IPS-20b (cell line): ENCODE measurements around the gene CHAF1B.
"Not testable (repeated sequence)": the region's sequence is repeated elsewhere in the genome, so short reads cannot be mapped to it uniquely, and the experiment has no call there.

ENCODE experiments used
- H3K27ac ChIP-seq: one replicate; pipeline ENCODE4 v1.5.1; 2013; ENCODE audit warnings: low read length
- H3K27me3 ChIP-seq: 2 replicates; pipeline ENCODE4 v1.6.1; 2013; ENCODE audit warnings: mild to moderate bottlenecking, low read length, inconsistent platforms; ENCODE audit not compliant: insufficient read depth
- H3K36me3 ChIP-seq: 2 replicates; pipeline ENCODE4 v1.6.1; 2013; ENCODE audit warnings: low read depth, mild to moderate bottlenecking, inconsistent platforms, low read length, moderate library complexity; ENCODE audit not compliant: insufficient read depth
- H3K4me1 ChIP-seq: 2 replicates; pipeline ENCODE4 v1.6.1; 2013; ENCODE audit warnings: mild to moderate bottlenecking, control low read depth, inconsistent platforms, low read length, moderate library complexity; ENCODE audit not compliant: insufficient read depth
- H3K4me3 ChIP-seq: 2 replicates; pipeline ENCODE4 v1.5.1; 2013; ENCODE audit warnings: mild to moderate bottlenecking, low read length, inconsistent platforms
- H3K9ac ChIP-seq: 2 replicates; pipeline ENCODE4 v1.6.1; 2013; ENCODE audit warnings: low read depth, mild to moderate bottlenecking, inconsistent platforms, low read length, moderate library complexity
- H3K9me3 ChIP-seq: 2 replicates; pipeline ENCODE4 v1.6.1; 2013; ENCODE audit warnings: mild to moderate bottlenecking, low read depth, low read length, inconsistent platforms; ENCODE audit not compliant: insufficient read depth

The CHAF1B gene

DNA sequence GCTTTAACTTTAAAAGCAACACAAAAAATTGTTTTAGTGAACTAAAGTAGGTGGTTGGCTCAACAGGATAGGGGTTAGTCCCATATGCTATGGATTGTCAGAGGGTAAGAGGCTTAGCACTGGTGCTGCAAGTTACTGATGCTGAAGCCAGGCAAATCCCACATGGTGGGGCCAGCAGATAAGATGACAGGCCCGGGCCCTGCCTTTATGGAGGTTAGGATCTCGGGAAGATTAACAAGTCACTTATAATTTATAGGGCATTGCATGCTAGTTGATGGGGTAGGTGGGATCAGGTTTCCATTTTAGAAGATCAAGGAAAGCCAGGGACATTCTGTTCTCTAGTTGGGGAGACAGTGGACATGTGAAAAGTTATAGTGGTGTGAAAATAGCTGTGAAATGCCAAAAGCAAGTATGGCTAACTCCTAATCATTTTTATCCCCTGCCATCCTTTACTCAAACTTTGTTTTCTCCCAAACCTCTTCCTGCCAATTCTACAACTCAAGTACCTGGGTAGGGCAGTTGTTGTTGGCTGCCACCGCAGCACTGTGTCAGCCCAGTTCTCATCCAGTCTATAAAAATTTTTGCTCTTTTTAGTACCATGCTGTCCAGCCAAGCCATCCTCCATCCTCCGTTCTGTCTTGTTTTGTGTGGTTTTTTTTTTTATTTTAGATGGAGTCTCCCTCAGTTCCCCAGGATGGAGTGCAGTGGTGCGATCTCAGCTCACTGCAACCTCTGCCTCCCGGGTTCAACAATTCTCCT is 10.3 kb downstream of the CHAF1B start:
- Histone ChIP-seq H3K27ac (no peak overlapping the region), H3K9me3 (no peaks in the 10 kb centered on the region), H3K27me3 (no peaks in the 10 kb centered on the region), H3K4me3 (no peak overlapping the region), H3K36me3 (peaks cover 65% of the 10 kb centered on the region), H3K4me1 (no peaks in the 10 kb centered on the region), H3K9ac (no peak overlapping the region)

DNA sequence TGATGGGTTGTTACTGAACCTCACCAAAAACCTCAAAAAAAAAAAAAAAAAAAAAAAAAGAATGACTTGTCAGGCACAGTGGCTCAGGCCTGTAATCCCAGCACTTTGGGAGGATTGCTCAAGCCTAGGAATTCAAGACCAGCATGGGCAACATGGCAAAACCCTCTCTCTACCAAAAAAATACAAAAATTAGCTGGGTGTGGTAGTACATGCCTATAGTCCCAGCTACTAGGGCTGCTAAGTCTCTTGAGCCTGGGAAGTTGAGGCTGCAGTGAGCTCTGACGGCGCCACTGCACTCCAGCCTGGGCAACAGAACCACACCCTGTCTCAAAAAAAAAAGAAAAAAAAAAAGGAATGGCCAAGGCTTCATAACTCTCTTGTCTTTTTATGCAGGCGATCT is 11.1 kb downstream of the CHAF1B start:
- Histone ChIP-seq H3K4me3 (no peak overlapping the region), H3K27me3 (no peaks in the 10 kb centered on the region), H3K9me3 (no peaks in the 10 kb centered on the region), H3K9ac (no peak overlapping the region), H3K4me1 (no peaks in the 10 kb centered on the region), H3K27ac (no peak overlapping the region), H3K36me3 (peaks cover 61% of the 10 kb centered on the region)

DNA sequence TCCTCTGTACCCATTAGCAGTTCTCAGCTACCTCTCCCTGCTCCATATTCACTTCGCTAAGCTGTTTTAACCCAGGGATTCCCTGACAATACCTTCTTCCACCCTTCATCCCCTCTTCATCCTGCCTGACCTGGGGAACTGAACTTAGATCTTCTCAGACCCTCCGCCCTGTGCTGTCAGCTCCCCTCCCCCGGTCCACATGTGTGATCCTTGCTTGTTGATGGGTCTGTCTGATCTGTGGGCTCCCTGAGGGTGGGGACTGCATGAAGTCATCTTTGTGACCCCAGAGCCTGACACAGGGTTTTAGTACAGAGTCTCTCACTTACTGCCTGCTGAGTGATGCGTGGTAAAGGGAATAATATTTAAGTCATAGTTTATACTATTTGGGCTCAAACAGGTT is 11.8 kb downstream of the CHAF1B start:
- Histone ChIP-seq H3K27ac (no peak overlapping the region), H3K9ac (no peak overlapping the region), H3K27me3 (no peaks in the 10 kb centered on the region), H3K4me1 (no peaks in the 10 kb centered on the region), H3K4me3 (no peak overlapping the region), H3K9me3 (no peaks in the 10 kb centered on the region), H3K36me3 (peaks cover 60% of the 10 kb centered on the region)

DNA sequence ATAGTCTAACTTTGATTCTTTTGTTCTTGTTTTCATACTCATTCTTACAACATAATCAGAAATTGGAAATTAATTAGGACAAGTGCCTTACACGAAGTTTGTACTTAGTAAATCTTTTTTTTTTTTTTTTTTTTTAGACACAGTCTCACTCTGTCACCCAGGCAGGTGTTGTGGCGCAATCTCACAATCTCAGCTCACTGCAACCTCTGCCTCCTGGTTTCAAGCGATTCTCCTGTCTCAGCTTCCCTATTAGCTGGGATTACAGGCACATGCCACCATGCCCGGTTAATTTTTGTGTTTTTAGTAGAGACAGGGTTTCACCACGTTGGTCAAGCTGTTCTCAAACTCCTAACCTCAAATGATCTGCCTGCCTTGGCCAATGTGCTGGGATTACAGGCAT is 12.4 kb downstream of the CHAF1B start:
- Histone ChIP-seq H3K9ac (no peak overlapping the region), H3K4me1 (no peaks in the 10 kb centered on the region), H3K27me3 (no peaks in the 10 kb centered on the region), H3K27ac (no peak overlapping the region), H3K36me3 (peaks cover 67% of the 10 kb centered on the region), H3K4me3 (no peak overlapping the region), H3K9me3 (no peaks in the 10 kb centered on the region)

DNA sequence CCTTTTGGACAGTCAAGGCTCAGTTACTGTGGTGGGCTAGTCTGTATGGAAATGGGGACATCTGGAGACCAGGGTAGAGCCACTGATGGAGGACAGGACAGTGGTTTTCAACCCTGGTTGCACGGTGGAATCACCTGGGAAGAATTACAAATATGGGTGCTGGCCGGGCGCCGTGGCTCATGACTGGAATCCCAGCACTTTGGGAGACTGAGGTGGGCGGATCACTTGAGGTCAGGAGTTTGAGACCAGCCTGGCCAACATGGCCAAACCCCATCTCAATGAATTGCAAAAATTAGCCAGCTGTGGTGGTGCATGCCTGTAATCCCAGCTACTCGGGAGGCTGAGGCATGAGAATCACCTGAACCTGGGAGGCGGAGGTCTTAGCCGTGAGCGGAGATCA is 14.5 kb downstream of the CHAF1B start:
- not testable (repeated sequence) for H3K27me3 ChIP-seq, H3K4me3 ChIP-seq, H3K27ac ChIP-seq, H3K4me1 ChIP-seq, H3K9ac ChIP-seq, H3K9me3 ChIP-seq
- peaks cover 68% of the 10 kb centered on the region for H3K36me3 ChIP-seq

DNA sequence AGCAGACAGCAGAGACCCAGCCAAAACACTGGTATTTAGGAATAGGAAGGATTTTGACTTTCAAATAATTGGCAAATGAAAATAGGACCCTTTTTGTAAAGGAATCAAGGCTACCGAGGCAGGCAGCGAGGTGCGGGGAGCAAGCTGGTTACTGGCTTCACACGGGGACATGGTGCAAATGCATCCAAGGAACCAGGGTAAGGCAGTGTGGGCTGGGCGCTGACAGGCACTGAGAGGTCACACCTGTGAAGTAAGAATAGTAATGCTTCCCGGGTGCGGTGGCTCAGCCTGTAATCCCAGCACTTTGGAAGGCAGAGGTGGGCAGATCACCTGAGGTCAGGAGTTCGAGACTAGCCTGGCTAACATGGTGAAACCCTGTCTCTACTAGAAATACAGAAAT is 15.5 kb downstream of the CHAF1B start:
- Histone ChIP-seq H3K9ac (no peak overlapping the region), H3K27me3 (no peaks in the 10 kb centered on the region), H3K9me3 (no peaks in the 10 kb centered on the region), H3K36me3 (peaks cover 67% of the 10 kb centered on the region), H3K4me3 (no peak overlapping the region), H3K27ac (no peak overlapping the region), H3K4me1 (no peaks in the 10 kb centered on the region)

DNA sequence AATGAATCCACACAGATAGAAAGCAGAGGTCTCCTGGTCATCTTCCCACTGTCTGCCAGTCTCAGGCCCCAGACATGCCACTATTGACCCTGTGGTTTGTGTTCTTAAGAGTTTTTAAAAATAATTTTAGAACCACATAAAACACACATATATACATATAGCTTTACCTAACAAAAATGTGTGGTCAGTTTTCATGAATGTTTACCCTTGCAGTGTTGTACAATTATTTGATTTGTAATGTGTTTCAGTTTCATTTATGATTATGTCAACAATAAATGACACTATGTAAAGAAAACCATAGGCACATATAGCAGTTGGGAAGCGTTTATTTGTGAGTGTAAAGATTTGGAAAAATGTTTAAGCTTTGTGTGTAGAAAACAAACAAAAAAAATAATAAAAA is 17.1 kb downstream of the CHAF1B start:
- H3K36me3 ChIP-seq: peaks cover 62% of the 10 kb centered on the region
- no peaks in the 10 kb centered on the region for H3K27me3 ChIP-seq

DNA sequence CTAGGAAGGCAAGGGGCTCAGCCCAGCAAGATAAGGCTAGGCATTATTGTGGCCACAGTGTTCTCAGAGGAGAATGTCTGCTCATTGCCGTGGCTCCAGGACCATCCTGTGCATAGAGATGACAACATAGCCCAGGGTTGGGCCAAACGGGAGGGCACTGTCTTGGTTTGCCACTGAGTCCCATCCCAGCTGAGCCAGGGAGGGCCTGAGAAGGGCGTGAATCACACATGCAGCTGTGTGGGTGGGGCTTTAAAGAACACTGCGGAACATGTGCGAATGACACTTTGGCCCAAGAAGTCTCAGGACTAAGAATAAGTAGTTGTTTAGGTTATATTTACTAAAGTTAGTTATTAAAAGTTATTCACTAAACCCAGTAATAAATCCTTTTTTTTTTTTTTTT is 18.5 kb downstream of the CHAF1B start:
- Histone ChIP-seq H3K4me1 (no peaks in the 10 kb centered on the region), H3K4me3 (no peak overlapping the region), H3K9ac (no peak overlapping the region), H3K27ac (no peak overlapping the region), H3K9me3 (no peaks in the 10 kb centered on the region), H3K36me3 (peaks cover 57% of the 10 kb centered on the region), H3K27me3 (no peaks in the 10 kb centered on the region)

More for the DNA sequence above, 17.1 kb downstream of the CHAF1B start:
- Histone ChIP-seq H3K4me3 (no peak overlapping the region), H3K4me1 (no peaks in the 10 kb centered on the region), H3K27ac (no peak overlapping the region), H3K9me3 (no peaks in the 10 kb centered on the region), H3K9ac (no peak overlapping the region)

DNA sequence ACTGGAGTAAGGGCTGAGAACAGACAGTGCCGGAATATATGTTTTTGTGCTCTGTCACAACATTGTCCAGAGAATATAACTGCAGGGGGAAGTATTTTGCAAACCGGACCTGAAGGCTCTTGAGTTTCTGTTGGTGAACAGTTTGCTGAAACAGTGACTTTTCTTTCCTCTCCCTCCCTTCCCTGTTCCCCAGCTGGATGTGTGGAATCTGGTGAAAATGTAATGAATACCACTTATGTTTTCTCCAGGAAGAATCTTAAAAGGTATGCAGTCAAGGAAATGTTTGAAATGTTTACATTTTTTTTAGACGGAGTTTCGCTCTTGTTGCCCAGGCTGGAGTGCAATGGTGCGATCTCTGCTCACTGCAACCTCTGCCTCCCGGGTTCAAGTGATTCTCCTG is 23.4 kb downstream of the CHAF1B start:
- H3K27me3 ChIP-seq: no peaks in the 10 kb centered on the region
- peaks cover 59% of the 10 kb centered on the region for H3K36me3 ChIP-seq
- no peak overlapping the region for H3K27ac ChIP-seq
- H3K9ac ChIP-seq: no peak overlapping the region
- no peak overlapping the region for H3K4me3 ChIP-seq
- no peaks in the 10 kb centered on the region for H3K4me1 ChIP-seq
- H3K9me3 ChIP-seq: no peaks in the 10 kb centered on the region

DNA sequence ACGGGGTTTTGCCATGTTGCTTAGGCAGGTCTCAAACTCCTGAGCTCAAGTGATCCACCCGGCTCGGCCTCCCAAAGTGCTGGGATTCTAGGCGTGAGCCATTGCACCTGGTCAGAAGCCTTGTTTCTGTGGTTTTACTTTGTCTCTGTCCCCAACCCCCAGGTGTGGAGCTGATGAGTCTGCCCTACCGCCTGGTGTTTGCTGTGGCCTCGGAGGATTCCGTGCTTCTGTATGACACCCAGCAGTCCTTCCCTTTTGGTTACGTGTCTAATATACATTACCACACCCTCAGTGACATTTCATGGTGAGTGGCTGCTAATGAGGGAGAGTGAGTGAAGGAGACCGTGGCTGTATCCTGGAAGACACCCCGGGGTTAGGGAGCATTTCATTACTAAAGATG is 26.1 kb downstream of the CHAF1B start:
- H3K27ac ChIP-seq: no peak overlapping the region
- no peaks in the 10 kb centered on the region for H3K27me3 ChIP-seq
- H3K4me3 ChIP-seq: no peak overlapping the region
- peaks cover 5% of the 10 kb centered on the region; the same call in 1 of the 2 replicates for H3K4me1 ChIP-seq
- no peaks in the 10 kb centered on the region for H3K9me3 ChIP-seq
- peaks cover 60% of the 10 kb centered on the region for H3K36me3 ChIP-seq
- no peak overlapping the region for H3K9ac ChIP-seq

DNA sequence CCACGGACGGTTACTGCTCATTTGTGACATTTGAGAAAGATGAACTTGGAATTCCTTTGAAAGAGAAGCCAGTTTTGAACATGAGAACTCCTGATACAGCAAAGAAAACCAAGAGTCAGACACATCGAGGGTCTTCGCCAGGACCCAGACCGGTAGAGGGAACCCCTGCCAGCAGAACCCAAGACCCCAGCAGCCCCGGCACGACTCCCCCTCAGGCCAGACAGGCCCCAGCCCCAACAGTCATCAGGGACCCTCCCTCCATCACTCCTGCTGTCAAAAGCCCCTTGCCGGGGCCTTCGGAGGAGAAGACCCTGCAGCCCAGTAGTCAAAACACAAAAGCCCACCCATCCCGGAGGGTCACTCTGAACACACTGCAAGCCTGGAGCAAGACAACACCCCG is 27.7 kb downstream of the CHAF1B start:
- no peak overlapping the region for H3K4me3 ChIP-seq
- H3K27me3 ChIP-seq: no peaks in the 10 kb centered on the region
- no peaks in the 10 kb centered on the region for H3K9me3 ChIP-seq
- no peak overlapping the region for H3K9ac ChIP-seq
- H3K27ac ChIP-seq: no peak overlapping the region
- H3K36me3 ChIP-seq: peaks cover 61% of the 10 kb centered on the region
- peaks cover 5% of the 10 kb centered on the region; the same call in 1 of the 2 replicates for H3K4me1 ChIP-seq

DNA sequence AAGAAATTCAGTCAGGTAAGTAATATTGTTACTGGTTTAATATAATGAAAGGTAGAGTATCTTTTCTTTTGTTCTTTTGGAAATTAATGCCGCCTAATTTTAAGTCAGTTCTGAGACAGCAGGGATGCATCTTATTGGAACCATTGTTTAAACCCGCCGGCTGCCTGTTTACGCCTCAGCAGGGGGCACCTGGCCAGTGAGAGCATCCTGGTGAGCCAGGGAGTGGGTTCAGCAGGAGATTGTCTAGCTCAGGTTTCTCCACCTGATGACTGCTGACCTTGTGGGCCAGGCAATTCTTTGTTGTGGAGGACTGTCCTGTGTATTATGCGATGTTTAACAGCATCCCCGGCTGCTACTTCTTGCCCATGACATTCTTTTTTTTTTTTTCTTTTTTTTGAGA is 30.2 kb downstream of the CHAF1B start:
- no peaks in the 10 kb centered on the region for H3K27me3 ChIP-seq
- H3K36me3 ChIP-seq: peaks cover 49% of the 10 kb centered on the region
- H3K27ac ChIP-seq: no peak overlapping the region
- H3K9me3 ChIP-seq: no peaks in the 10 kb centered on the region
- peaks cover 5% of the 10 kb centered on the region; the same call in 1 of the 2 replicates for H3K4me1 ChIP-seq
- H3K4me3 ChIP-seq: no peak overlapping the region
- no peak overlapping the region for H3K9ac ChIP-seq
